Endothelial cell of umbilical vein (primary cell): ENCODE results near the gene ACAP2. TPM values are rescaled to one million over a fixed set of nuclear protein-coding genes. Genes with fewer than 3 reads are reported as not detected.

ENCODE experiments used
- BruUV-seq: library from RNA; stranded (reverse); fragments of 400-500 nt; replicated peaks from 2 replicates; lab custom pipeline; 2021; lab: Mats Ljungman, UMichigan
- CTCF ChIA-PET: fragments of 300-600, 350-600 bp; sonication (Branson Sonifier 250); formaldehyde crosslinking; loops from one replicate; lab custom pipeline; 2021; ENCODE audit warnings: antibody characterized with exemption, inconsistent platforms; lab: Charles Lee
- POLR2A ChIA-PET: fragments of 300-600, 350-600 bp; sonication (Branson Sonifier 250); formaldehyde crosslinking; loops from one replicate; lab custom pipeline; 2021; ENCODE audit warnings: antibody characterized with exemption, inconsistent platforms; lab: Charles Lee
- DNase-seq: peaks from one replicate; pipeline ENCODE4 v3.0.0-alpha.2; 2011; ENCODE audit warnings: low read depth, low spot score
- FAIRE-seq: peaks from 2 replicates; lab custom pipeline; 2011; peaks lifted over from hg19 to GRCh38; lab: Jason Lieb, UNC
- H2AFZ ChIP-seq: 2 replicates; pipeline ENCODE4 v1.6.0; 2012; ENCODE audit warnings: low read depth, low read length, control low read depth, inconsistent platforms
- H3K27ac ChIP-seq: 2 replicates; pipeline ENCODE4 v1.5.1; 2011; ENCODE audit warnings: low read depth, mild to moderate bottlenecking, control low read depth, low read length, moderate library complexity; ENCODE audit not compliant: insufficient read depth
- H3K27me3 ChIP-seq, 2 experiments: 2 replicates each; pipeline versions ENCODE4 v1.6.0 to v1.6.1; 2011; ENCODE audit warnings: low read length in 2 of 2, mixed read lengths in 1 of 2; ENCODE audit not compliant: control insufficient read depth in 2 of 2, insufficient read depth in 2 of 2
- H3K36me3 ChIP-seq, 2 experiments: 2 replicates in 1 of 2; 3 replicates in 1 of 2; pipeline ENCODE4 v1.5.1; 2011; ENCODE audit warnings: low read length in 2 of 2, mild to moderate bottlenecking in 1 of 2, moderate library complexity in 1 of 2; ENCODE audit not compliant: control insufficient read depth in 2 of 2, insufficient read depth in 2 of 2; ENCODE audit errors: extremely low read depth in 1 of 2
- H3K4me1 ChIP-seq: 3 replicates; pipeline ENCODE4 v1.5.1; 2011; ENCODE audit warnings: mild to moderate bottlenecking, low read length; ENCODE audit not compliant: control insufficient read depth, insufficient read depth; ENCODE audit errors: extremely low read depth
- H3K4me2 ChIP-seq: 2 replicates; pipeline ENCODE4 v1.6.1; 2011; ENCODE audit warnings: low read length, control low read depth, mixed read lengths; ENCODE audit not compliant: insufficient read depth
- H3K4me3 ChIP-seq, 3 experiments: fragments of 200-600 bp in 1 of 3; sonication (generic), shearing (Covaris generic) in 1 of 3; replicated peaks in 1 of 3; 2 replicates each; pipeline ENCODE4 v1.5.1; 2011 to 2016; ENCODE audit warnings: control low read depth in 3 of 3, low read length in 3 of 3, mild to moderate bottlenecking in 2 of 3, inconsistent platforms in 1 of 3, low read depth in 1 of 3, moderate library complexity in 1 of 3; ENCODE audit not compliant: insufficient read depth in 1 of 3
- H3K79me2 ChIP-seq: 2 replicates; pipeline ENCODE4 v1.6.0; 2012; ENCODE audit warnings: low read length, inconsistent platforms; ENCODE audit not compliant: control insufficient read depth, insufficient read depth
- H3K9ac ChIP-seq: replicated peaks from 2 replicates; pipeline ENCODE3; 2011; ENCODE audit warnings: low read length, control low read depth; ENCODE audit not compliant: insufficient read depth; ENCODE audit errors: extremely low read depth
- H3K9me1 ChIP-seq: replicated peaks from 3 replicates; pipeline ENCODE4 v1.6.0; 2011; ENCODE audit warnings: mild to moderate bottlenecking, low read length; ENCODE audit not compliant: control insufficient read depth, insufficient read depth; ENCODE audit errors: extremely low read depth
- H3K9me3 ChIP-seq: replicated peaks from 2 replicates; pipeline ENCODE4 v1.5.1; 2012; ENCODE audit warnings: low read length, inconsistent platforms; ENCODE audit not compliant: control insufficient read depth, insufficient read depth
- H4K20me1 ChIP-seq: replicated peaks from 2 replicates; pipeline ENCODE3; 2011; ENCODE audit warnings: mild to moderate bottlenecking, low read length; ENCODE audit not compliant: control insufficient read depth, insufficient read depth; ENCODE audit errors: extremely low read depth
- CTCF ChIP-seq, 2 donors: IDR thresholded peaks; 1 replicate in 1 of 2; 2 replicates in 1 of 2; pipeline ENCODE4 v1.5.1; 2011; ENCODE audit warnings: low read length in 2 of 2, mild to moderate bottlenecking in 2 of 2, moderate library complexity in 2 of 2, control low read depth in 1 of 2, inconsistent platforms in 1 of 2, low read depth in 1 of 2; ENCODE audit not compliant: insufficient read depth in 1 of 2; ENCODE audit errors: extremely low read depth in 1 of 2
- EZH2 ChIP-seq: IDR thresholded peaks from 2 replicates; pipeline ENCODE4 v1.6.1; 2012; ENCODE audit warnings: borderline replicate concordance, low read depth, mild to moderate bottlenecking, moderate library complexity, low read length, inconsistent platforms; ENCODE audit not compliant: severe bottlenecking
- FOS ChIP-seq: IDR thresholded peaks from 2 replicates; pipeline ENCODE4 v1.6.1; 2011; ENCODE audit warnings: mild to moderate bottlenecking, low read length, moderate library complexity, borderline replicate concordance; ENCODE audit not compliant: insufficient read depth
- GATA2 ChIP-seq: IDR thresholded peaks from 2 replicates; pipeline ENCODE4 v1.7.0; 2011; ENCODE audit warnings: low read depth, mild to moderate bottlenecking, moderate library complexity, mixed read lengths, low read length; ENCODE audit not compliant: insufficient read length, insufficient read depth
- JUN ChIP-seq: IDR thresholded peaks from 2 replicates; pipeline ENCODE4 v1.6.1; 2011; ENCODE audit warnings: borderline replicate concordance, low read depth; ENCODE audit not compliant: insufficient read length, insufficient read depth
- MYC ChIP-seq: IDR thresholded peaks from one replicate; pipeline ENCODE4 v1.6.1; 2011; ENCODE audit warnings: mild to moderate bottlenecking, low read depth, low read length
- POLR2A ChIP-seq: IDR thresholded peaks from 2 replicates; pipeline ENCODE4 v1.6.1; 2012; ENCODE audit warnings: low read depth, mild to moderate bottlenecking, control low read depth, low read length
- POLR2AphosphoS5 ChIP-seq: IDR thresholded peaks from 2 replicates; pipeline ENCODE4 v1.6.1; 2012; ENCODE audit warnings: low read depth, mild to moderate bottlenecking, control low read depth, low read length, moderate library complexity; ENCODE audit not compliant: insufficient read depth
- dilution Hi-C: fragments of 300-500 bp; cut with MboI; formaldehyde crosslinking; loops from one replicate; pipeline ENCODE4 v1.15.0; 2019; ENCODE audit warnings: low sequenced_read_pairs; ENCODE audit not compliant: extremely low pct_ligation_motif_present
- intact Hi-C: fragments of 100-400 bp; cut with micrococcal nuclease; formaldehyde crosslinking; loops from one replicate; pipeline ENCODE4 v1.10.0; 2022
- polyA plus RNA-seq, 4 experiments: library from polyadenylated mRNA; depleted of rRNA in 3 of 4; stranded (reverse) in 3 of 4; unstranded in 1 of 4; fragments of >200 nt; gene quantifications; 2 replicates each; pipeline versions ENCODE4 v1.2.1 to v1.2.3, GENCODE V29; 2011 to 2012; ENCODE audit warnings: missing spikeins in 1 of 4
- total RNA-seq: library from RNA; stranded (reverse); gene quantifications from 2 replicates; pipeline ENCODE4 v1.2.3, GENCODE V29; 2021

ACAP2 gene
- total and polyA plus RNA-seq, 2 donors (not counting 3 experiments of a cell fraction or from before 2014, with no cell fraction given), result 13.6 to 36.9 TPM

- dilution Hi-C loops, result no loop called here
These were observed 123.8 kb downstream of the ACAP2 start for GRCh38 chr3:195319060-195319459.

More at GRCh38 chr3:195319060-195319459, 123.8 kb downstream of the ACAP2 start:
- POLR2A ChIA-PET, result no interaction called here
- no peak overlapping the region for H3K9ac ChIP-seq
- H2AFZ ChIP-seq, result no peak overlapping the region
- CTCF ChIA-PET, result no interaction called here
- no peak overlapping the region for H3K27ac ChIP-seq
- no peaks in the 10 kb centered on the region for H3K9me3 ChIP-seq
- no peak overlapping the region for H3K4me2 ChIP-seq
- no peaks in the 10 kb centered on the region for H3K4me1 ChIP-seq
- H3K9me1 ChIP-seq, result no peaks in the 10 kb centered on the region
- FAIRE-seq, result no peak
- no peaks in the 10 kb centered on the region for H3K79me2 ChIP-seq
- H3K4me3 ChIP-seq, result no peak overlapping the region
- intact Hi-C loops, result no loop called here
- no peak for DNase-seq
- peaks cover 0 to 8% of the 10 kb centered on the region in 2 experiments for H3K36me3 ChIP-seq
- H3K27me3 ChIP-seq, result no peaks in the 10 kb centered on the region
- no peaks in the 10 kb centered on the region for H4K20me1 ChIP-seq
- TF ChIP-seq JUN (no peak), GATA2 (no peak), POLR2A (no peak), MYC (no peak), POLR2AphosphoS5 (no peak), CTCF (IDR thresholded peaks at IDR 0.05; ENCODE audit: extremely low read depth in 1 of 2, insufficient read depth in 1 of 2, low read depth in 1 of 2, low read length in 2 of 2) (no peak), FOS (no peak), EZH2 (no peak)
- BruUV-seq, result no TSS peak
